Prostate gland (tissue), 2 donors: ENCODE results near the gene CRPPA.

Experiments used
- POLR2A ChIP-seq: fragments of 450-650 bp; IDR thresholded peaks from one replicate; pipeline ENCODE4 v1.6.1; 2016; ENCODE audit warnings: antibody characterized with exemption, mild to moderate bottlenecking
- POLR2AphosphoS5 ChIP-seq: sonication (generic); formaldehyde crosslinking; IDR thresholded peaks from one replicate; pipeline ENCODE4 v1.6.1; 2017; ENCODE audit warnings: antibody characterized with exemption
- TF ChIP-seq, protein P1 (sequence below), 4 experiments: fragments of 200-600 bp in 2 of 4; fragments of 450-650 bp in 2 of 4; sonication (generic) in 2 of 4; IDR thresholded peaks; 1 replicate in 3 of 4; 2 replicates in 1 of 4; pipeline ENCODE4 v1.5.1; 2016 to 2019; ENCODE audit warnings: antibody characterized with exemption in 4 of 4, mild to moderate bottlenecking in 2 of 4, moderate library complexity in 2 of 4

DNA sequence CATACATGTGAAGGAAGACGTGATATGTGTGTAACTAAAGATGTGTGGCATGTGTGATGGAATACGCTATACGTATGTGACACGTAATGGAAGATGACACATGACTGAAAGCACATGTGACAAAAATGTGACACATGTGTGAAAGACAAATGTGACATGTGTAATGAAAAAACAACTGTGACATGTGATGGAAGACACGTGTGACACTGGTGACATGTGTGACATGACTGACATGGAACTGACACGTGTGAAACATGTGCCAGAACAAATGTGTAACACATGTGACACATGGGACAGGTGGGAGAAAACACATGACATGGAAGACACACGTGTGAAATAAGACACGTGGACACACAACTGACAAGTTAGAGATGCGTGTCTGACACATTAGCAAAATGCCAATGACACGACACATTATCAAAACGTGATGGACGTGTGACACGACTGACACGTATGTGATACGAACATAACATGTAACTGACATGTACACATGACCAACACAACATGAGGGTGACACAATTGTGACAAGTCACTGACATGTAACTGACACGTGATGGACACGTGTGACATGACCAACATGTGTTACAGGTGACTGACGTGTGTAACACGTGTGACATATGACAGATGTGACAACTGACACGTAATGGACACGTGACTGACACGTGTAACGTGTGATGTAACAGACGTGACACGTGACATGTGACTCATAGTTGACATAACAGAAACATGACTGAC is 24.4 kb downstream of the CRPPA start:
- TF ChIP-seq POLR2A (no peak), POLR2AphosphoS5 (no peak)
- TF ChIP-seq, protein P1, sequence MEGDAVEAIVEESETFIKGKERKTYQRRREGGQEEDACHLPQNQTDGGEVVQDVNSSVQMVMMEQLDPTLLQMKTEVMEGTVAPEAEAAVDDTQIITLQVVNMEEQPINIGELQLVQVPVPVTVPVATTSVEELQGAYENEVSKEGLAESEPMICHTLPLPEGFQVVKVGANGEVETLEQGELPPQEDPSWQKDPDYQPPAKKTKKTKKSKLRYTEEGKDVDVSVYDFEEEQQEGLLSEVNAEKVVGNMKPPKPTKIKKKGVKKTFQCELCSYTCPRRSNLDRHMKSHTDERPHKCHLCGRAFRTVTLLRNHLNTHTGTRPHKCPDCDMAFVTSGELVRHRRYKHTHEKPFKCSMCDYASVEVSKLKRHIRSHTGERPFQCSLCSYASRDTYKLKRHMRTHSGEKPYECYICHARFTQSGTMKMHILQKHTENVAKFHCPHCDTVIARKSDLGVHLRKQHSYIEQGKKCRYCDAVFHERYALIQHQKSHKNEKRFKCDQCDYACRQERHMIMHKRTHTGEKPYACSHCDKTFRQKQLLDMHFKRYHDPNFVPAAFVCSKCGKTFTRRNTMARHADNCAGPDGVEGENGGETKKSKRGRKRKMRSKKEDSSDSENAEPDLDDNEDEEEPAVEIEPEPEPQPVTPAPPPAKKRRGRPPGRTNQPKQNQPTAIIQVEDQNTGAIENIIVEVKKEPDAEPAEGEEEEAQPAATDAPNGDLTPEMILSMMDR (IDR thresholded peaks at IDR 0.05): no peak
